A549 (cell line): Measurements from ENCODE around the gene CAPN13. TPM values are rescaled to one million over a fixed set of nuclear protein-coding genes. Genes with fewer than 3 reads are reported as not detected.

ENCODE experiments used
- ATAC-seq, 2 experiments: fragments of 200-7000 bp in 1 of 2; fragments of >200 bp in 1 of 2; cut with Nextera tagmentation in 1 of 2; cut with Tn5 transposase in 1 of 2; 3 replicates each; pipeline versions ENCODE4 v1.8.0 to v1.9.1; 2018 to 2020; ENCODE audit warnings: mild to moderate bottlenecking in 1 of 2, moderate library complexity in 1 of 2
- CTCF ChIA-PET: fragments of 300-600 bp; sonication (Branson Sonifier 250); formaldehyde crosslinking; extraction: SDS; loops from one replicate; lab custom pipeline; 2021; ENCODE audit warnings: antibody characterized with exemption, inconsistent platforms; lab: Yijun Ruan, JAX
- POLR2A ChIA-PET: fragments of 350-600 bp; formaldehyde crosslinking; extraction: SDS; loops from one replicate; lab custom pipeline; 2021; ENCODE audit warnings: antibody characterized with exemption, inconsistent platforms; lab: Yijun Ruan, JAX
- DNase-seq, 2 experiments: peaks; one replicate each; pipeline versions ENCODE4 v3.0.0 to v3.0.0-alpha.2; 2011 to 2016; ENCODE audit warnings: low read depth in 1 of 2, low spot score in 1 of 2
- FAIRE-seq: peaks from 2 replicates; lab custom pipeline; 2011; peaks lifted over from hg19 to GRCh38; lab: Jason Lieb, UNC
- H3K27ac ChIP-seq, 2 experiments: fragments of >200 bp; sonication (Bioruptor Twin); formaldehyde crosslinking; 3 replicates each; pipeline ENCODE4 v1.5.1; 2016 to 2017
- H3K4me1 ChIP-seq: fragments of >200 bp; sonication (Bioruptor Twin); formaldehyde crosslinking; 3 replicates; pipeline ENCODE4 v1.6.1; 2016
- H3K4me2 ChIP-seq: fragments of >200 bp; sonication (Bioruptor Twin); formaldehyde crosslinking; 3 replicates; pipeline ENCODE4 v1.6.1; 2016
- H3K4me3 ChIP-seq: fragments of >200 bp; sonication (Bioruptor Twin); formaldehyde crosslinking; 3 replicates; pipeline ENCODE4 v1.5.1; 2016
- H3K9me3 ChIP-seq: fragments of >200 bp; sonication (Bioruptor Twin); formaldehyde crosslinking; 3 replicates; pipeline ENCODE4 v1.6.1; 2016
- BHLHE40 ChIP-seq: IDR thresholded peaks from 2 replicates; pipeline ENCODE4 v1.6.1; 2012; ENCODE audit warnings: low read depth, low read length, inconsistent platforms
- CBX2 ChIP-seq: fragments of 200-600 bp; sonication (generic); IDR thresholded peaks from 2 replicates; pipeline ENCODE4 v1.6.1; 2016; ENCODE audit warnings: low read depth, mild to moderate bottlenecking, borderline replicate concordance
- CHD2 ChIP-seq: fragments of 150-350 bp; IDR thresholded peaks from 2 replicates; pipeline ENCODE4 v1.6.1; 2014; ENCODE audit warnings: low read length; ENCODE audit not compliant: partially characterized antibody
- CHD4 ChIP-seq: fragments of 200-600 bp; sonication (generic); IDR thresholded peaks from 2 replicates; pipeline ENCODE4 v1.6.1; 2016; ENCODE audit warnings: antibody characterized with exemption, mild to moderate bottlenecking, borderline replicate concordance
- EHMT2 ChIP-seq: fragments of 200-600 bp; sonication (generic); IDR thresholded peaks from 2 replicates; pipeline ENCODE4 v1.6.1; 2016; ENCODE audit warnings: antibody characterized with exemption, low read depth, mild to moderate bottlenecking, moderate library complexity
- ESRRA ChIP-seq: fragments of 150-350 bp; IDR thresholded peaks from 2 replicates; pipeline ENCODE4 v1.6.1; 2014; ENCODE audit warnings: mild to moderate bottlenecking, low read length, borderline replicate concordance
- FOSL2 ChIP-seq, 2 experiments: fragments of 450-650 bp in 1 of 2; fragments of >200 bp in 1 of 2; sonication (Bioruptor Twin) in 1 of 2; formaldehyde crosslinking; IDR thresholded peaks; 2 replicates each; pipeline versions ENCODE4 v1.5.0 to v1.6.1; 2016 to 2020; ENCODE audit warnings: mild to moderate bottlenecking in 1 of 2, moderate library complexity in 1 of 2
- GATA3 ChIP-seq: IDR thresholded peaks from 2 replicates; pipeline ENCODE4 v1.6.1; 2012; ENCODE audit warnings: borderline replicate concordance
- HOXB5 ChIP-seq: fragments of 250-450 bp; sonication (Bioruptor Pico); IDR thresholded peaks from 2 replicates; pipeline ENCODE4 v1.5.0; 2020; ENCODE audit warnings: mild to moderate bottlenecking, moderate library complexity
- JUN ChIP-seq, 2 experiments: fragments of >200 bp; sonication (Bioruptor Twin); formaldehyde crosslinking; IDR thresholded peaks; 2 replicates in 1 of 2; 3 replicates in 1 of 2; pipeline ENCODE4 v1.6.1; 2016 to 2017
- KDM1A ChIP-seq: fragments of 200-600 bp; sonication (generic); IDR thresholded peaks from 2 replicates; pipeline ENCODE4 v1.6.1; 2016; ENCODE audit warnings: low read depth, mild to moderate bottlenecking
- NFE2L2 ChIP-seq: fragments of 150-350 bp; conservative IDR thresholded peaks from 2 replicates; pipeline ENCODE4 v1.6.1; 2014; ENCODE audit warnings: low read length
- NPAS2 ChIP-seq: fragments of 250-450 bp; sonication (Bioruptor Pico); IDR thresholded peaks from 2 replicates; pipeline ENCODE4 v1.8.0; 2022; ENCODE audit warnings: mild to moderate bottlenecking, moderate library complexity, borderline replicate concordance
- NR3C1 ChIP-seq: fragments of >200 bp; sonication (Bioruptor Twin); formaldehyde crosslinking; IDR thresholded peaks from 3 replicates; pipeline ENCODE4 v1.6.1; 2017
- POLR2AphosphoS2 ChIP-seq: conservative IDR thresholded peaks from 2 replicates; pipeline ENCODE4 v1.6.1; 2012; ENCODE audit warnings: low read length, improper control_type of control experiment, inconsistent platforms
- RCOR1 ChIP-seq: fragments of 150-350 bp; IDR thresholded peaks from 2 replicates; pipeline ENCODE4 v1.6.1; 2014; ENCODE audit warnings: antibody characterized with exemption, low read length, low read depth
- TFCP2L1 ChIP-seq: fragments of 250-450 bp; sonication (Bioruptor Pico); IDR thresholded peaks from 2 replicates; pipeline ENCODE4 v1.5.0; 2021; ENCODE audit warnings: mild to moderate bottlenecking
- ZC3H11A ChIP-seq: fragments of 450-650 bp; IDR thresholded peaks from 2 replicates; pipeline ENCODE4 v1.6.1; 2014; ENCODE audit warnings: antibody characterized with exemption, mild to moderate bottlenecking
- ZSCAN20 ChIP-seq: fragments of 250-450 bp; sonication (Bioruptor Pico); IDR thresholded peaks from 2 replicates; pipeline ENCODE4 v1.8.0; 2022; ENCODE audit warnings: mild to moderate bottlenecking, moderate library complexity
- WGBS: methylation state at CpG from one replicate; pipeline ENCODE4 v1.1.6; 2017; ENCODE audit errors: missing lambda C conversion rate; 5-methylcytosine and 5-hydroxymethylcytosine counted together
- polyA plus RNA-seq, 4 experiments: library from polyadenylated mRNA; depleted of rRNA in 3 of 4; stranded (reverse); fragments of >200 nt; fragmentation: RNase III in 1 of 4; extraction: RNeasy Plus Mini Kit Qiagen cat#74134 plus additional on column Dnase treatment in 1 of 4; gene quantifications; 2 replicates in 3 of 4; 3 replicates in 1 of 4; pipeline ENCODE4 v1.2.3, GENCODE V29; 2011 to 2017
- TF ChIP-seq, protein P1 (sequence below): fragments of 250-450 bp; sonication (Bioruptor Pico); IDR thresholded peaks from 2 replicates; pipeline ENCODE4 v1.5.0; 2021; ENCODE audit warnings: mild to moderate bottlenecking, moderate library complexity, borderline replicate concordance
- TF ChIP-seq, protein P2 (sequence below): fragments of 150-350 bp; IDR thresholded peaks from 2 replicates; pipeline ENCODE4 v1.6.1; 2014; ENCODE audit warnings: low read depth, mild to moderate bottlenecking, low read length
- TF ChIP-seq, protein P3 (sequence below): fragments of >200 bp; sonication (Bioruptor Twin); formaldehyde crosslinking; IDR thresholded peaks from 2 replicates; pipeline ENCODE4 v1.6.1; 2016
- TF ChIP-seq, protein P4 (sequence below): fragments of >200 bp; sonication (Bioruptor Twin); formaldehyde crosslinking; IDR thresholded peaks from 3 replicates; pipeline ENCODE4 v1.5.1; 2016
- TF ChIP-seq, protein P5 (sequence below): fragments of 200-600 bp; sonication (generic); IDR thresholded peaks from 2 replicates; pipeline ENCODE4 v1.6.1; 2016; ENCODE audit warnings: antibody characterized with exemption, mild to moderate bottlenecking, moderate library complexity
- TF ChIP-seq, protein P6 (sequence below): fragments of 450-650 bp; IDR thresholded peaks from 2 replicates; pipeline ENCODE4 v1.6.1; 2014; ENCODE audit warnings: antibody characterized with exemption

The CAPN13 gene
- polyA plus RNA-seq, 2 of the 4 experiments (the other 2 are of a cell fraction), result 0.08 to 0.18 TPM

DNA sequence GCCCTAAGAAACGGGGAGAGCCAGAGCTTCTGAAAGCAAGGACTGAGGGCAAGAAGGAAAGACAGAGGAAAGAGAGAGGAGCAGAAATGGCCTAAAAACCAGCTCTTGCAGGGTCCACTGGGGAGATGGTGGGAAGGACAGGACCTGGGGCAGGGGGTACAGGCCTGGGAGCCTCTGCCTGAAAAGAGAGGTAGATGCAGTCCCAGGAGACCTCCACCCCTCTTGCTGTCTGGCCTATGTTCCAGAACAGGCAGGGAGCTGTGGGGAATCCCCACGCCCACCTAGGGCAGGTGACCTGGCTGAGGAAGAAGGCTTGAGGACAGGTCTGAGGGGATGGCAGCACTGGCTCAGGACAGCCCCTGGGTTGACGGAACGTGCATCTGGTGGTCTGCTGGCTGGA, 4.6 kb downstream of the CAPN13 start:
- POLR2A ChIA-PET, result no interaction called here
- ATAC-seq, result no peak
- no peaks in the 10 kb centered on the region for H3K9me3 ChIP-seq
- no peak overlapping the region for H3K27ac ChIP-seq
- CTCF ChIA-PET, result interaction anchor here (0.7 to 1.4 kb wide), 4 partner anchors 9 to 367 kb away, joined by 3 read pairs; no protein-coding TSS in a partner anchor
- no peak overlapping the region for H3K4me2 ChIP-seq
- DNase-seq, result no peak
- H3K4me3 ChIP-seq, result no peak overlapping the region
- no peak for FAIRE-seq
- no peaks in the 10 kb centered on the region for H3K4me1 ChIP-seq
- WGBS, result 32% methylated on average over 4 of the region's 4 CpGs
- TF ChIP-seq POLR2AphosphoS2 (no peak), NR3C1 (no peak), NPAS2 (CRISPR knock-in tag) (no peak), FOSL2 (IDR thresholded peaks at IDR 0.05) (no peak), FOSL2 (CRISPR knock-in tag; IDR thresholded peaks at IDR 0.05) (no peak), RCOR1 (no peak), JUN (IDR thresholded peaks at IDR 0.05) (no peak), TFCP2L1 (CRISPR knock-in tag) (no peak), ESRRA (no peak), GATA3 (no peak), EHMT2 (no peak)
- TF ChIP-seq, protein P1, sequence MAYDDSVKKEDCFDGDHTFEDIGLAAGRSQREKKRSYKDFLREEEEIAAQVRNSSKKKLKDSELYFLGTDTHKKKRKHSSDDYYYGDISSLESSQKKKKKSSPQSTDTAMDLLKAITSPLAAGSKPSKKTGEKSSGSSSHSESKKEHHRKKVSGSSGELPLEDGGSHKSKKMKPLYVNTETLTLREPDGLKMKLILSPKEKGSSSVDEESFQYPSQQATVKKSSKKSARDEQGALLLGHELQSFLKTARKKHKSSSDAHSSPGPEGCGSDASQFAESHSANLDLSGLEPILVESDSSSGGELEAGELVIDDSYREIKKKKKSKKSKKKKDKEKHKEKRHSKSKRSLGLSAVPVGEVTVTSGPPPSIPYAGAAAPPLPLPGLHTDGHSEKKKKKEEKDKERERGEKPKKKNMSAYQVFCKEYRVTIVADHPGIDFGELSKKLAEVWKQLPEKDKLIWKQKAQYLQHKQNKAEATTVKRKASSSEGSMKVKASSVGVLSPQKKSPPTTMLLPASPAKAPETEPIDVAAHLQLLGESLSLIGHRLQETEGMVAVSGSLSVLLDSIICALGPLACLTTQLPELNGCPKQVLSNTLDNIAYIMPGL (CRISPR knock-in tag), result no peak
- TF ChIP-seq, all 56 proteins: peak for 0

DNA sequence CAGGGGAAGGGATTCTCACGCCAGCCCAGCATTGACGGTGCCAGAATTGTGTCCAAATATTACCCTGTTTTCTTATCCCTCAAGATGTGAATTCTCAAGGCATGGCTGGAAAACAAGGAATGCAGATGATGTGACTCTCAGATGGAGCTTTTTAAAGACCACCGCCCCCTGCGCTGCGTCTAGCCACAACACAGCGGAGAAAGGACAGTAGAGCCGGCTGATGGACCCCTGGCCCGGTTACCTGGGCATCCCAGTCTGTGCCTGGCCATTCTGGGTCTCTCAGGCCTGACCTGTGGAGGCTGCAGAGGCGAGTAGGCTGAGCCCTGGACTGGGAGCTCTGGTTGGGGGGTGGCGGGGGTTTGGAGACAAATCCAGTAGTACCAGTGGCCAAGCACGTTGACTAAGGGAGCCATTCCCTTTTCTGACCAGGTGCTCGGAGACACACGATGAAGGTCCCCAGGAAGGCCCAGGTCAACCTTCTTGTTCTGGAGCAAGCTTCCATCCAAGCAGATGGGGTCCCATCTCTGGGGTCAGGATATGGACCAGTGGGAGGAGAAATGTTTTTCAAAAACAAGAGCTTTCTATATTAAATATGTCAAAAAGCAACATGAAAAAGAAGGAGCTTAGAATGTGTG, 5.3 kb downstream of the CAPN13 start:
- no peak overlapping the region for H3K4me3 ChIP-seq
- TF ChIP-seq JUN (IDR thresholded peaks at IDR 0.05), result no peak
- TF ChIP-seq KDM1A, result no peak
- no peak for TF ChIP-seq BHLHE40
- TF ChIP-seq CHD2, result no peak
- TF ChIP-seq ZSCAN20 (CRISPR knock-in tag), result no peak
- TF ChIP-seq, protein P2, sequence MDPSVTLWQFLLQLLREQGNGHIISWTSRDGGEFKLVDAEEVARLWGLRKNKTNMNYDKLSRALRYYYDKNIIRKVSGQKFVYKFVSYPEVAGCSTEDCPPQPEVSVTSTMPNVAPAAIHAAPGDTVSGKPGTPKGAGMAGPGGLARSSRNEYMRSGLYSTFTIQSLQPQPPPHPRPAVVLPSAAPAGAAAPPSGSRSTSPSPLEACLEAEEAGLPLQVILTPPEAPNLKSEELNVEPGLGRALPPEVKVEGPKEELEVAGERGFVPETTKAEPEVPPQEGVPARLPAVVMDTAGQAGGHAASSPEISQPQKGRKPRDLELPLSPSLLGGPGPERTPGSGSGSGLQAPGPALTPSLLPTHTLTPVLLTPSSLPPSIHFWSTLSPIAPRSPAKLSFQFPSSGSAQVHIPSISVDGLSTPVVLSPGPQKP, result no peak
- TF ChIP-seq CBX2, result no peak
- TF ChIP-seq HOXB5 (CRISPR knock-in tag), result no peak
- no peak for TF ChIP-seq NFE2L2
- no peak for TF ChIP-seq CHD4
- no peak for TF ChIP-seq ZC3H11A
- TF ChIP-seq, protein P3, sequence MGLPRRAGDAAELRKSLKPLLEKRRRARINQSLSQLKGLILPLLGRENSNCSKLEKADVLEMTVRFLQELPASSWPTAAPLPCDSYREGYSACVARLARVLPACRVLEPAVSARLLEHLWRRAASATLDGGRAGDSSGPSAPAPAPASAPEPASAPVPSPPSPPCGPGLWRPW, result no peak
- TF ChIP-seq, protein P4, sequence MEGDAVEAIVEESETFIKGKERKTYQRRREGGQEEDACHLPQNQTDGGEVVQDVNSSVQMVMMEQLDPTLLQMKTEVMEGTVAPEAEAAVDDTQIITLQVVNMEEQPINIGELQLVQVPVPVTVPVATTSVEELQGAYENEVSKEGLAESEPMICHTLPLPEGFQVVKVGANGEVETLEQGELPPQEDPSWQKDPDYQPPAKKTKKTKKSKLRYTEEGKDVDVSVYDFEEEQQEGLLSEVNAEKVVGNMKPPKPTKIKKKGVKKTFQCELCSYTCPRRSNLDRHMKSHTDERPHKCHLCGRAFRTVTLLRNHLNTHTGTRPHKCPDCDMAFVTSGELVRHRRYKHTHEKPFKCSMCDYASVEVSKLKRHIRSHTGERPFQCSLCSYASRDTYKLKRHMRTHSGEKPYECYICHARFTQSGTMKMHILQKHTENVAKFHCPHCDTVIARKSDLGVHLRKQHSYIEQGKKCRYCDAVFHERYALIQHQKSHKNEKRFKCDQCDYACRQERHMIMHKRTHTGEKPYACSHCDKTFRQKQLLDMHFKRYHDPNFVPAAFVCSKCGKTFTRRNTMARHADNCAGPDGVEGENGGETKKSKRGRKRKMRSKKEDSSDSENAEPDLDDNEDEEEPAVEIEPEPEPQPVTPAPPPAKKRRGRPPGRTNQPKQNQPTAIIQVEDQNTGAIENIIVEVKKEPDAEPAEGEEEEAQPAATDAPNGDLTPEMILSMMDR, result no peak
- TF ChIP-seq, protein P5, sequence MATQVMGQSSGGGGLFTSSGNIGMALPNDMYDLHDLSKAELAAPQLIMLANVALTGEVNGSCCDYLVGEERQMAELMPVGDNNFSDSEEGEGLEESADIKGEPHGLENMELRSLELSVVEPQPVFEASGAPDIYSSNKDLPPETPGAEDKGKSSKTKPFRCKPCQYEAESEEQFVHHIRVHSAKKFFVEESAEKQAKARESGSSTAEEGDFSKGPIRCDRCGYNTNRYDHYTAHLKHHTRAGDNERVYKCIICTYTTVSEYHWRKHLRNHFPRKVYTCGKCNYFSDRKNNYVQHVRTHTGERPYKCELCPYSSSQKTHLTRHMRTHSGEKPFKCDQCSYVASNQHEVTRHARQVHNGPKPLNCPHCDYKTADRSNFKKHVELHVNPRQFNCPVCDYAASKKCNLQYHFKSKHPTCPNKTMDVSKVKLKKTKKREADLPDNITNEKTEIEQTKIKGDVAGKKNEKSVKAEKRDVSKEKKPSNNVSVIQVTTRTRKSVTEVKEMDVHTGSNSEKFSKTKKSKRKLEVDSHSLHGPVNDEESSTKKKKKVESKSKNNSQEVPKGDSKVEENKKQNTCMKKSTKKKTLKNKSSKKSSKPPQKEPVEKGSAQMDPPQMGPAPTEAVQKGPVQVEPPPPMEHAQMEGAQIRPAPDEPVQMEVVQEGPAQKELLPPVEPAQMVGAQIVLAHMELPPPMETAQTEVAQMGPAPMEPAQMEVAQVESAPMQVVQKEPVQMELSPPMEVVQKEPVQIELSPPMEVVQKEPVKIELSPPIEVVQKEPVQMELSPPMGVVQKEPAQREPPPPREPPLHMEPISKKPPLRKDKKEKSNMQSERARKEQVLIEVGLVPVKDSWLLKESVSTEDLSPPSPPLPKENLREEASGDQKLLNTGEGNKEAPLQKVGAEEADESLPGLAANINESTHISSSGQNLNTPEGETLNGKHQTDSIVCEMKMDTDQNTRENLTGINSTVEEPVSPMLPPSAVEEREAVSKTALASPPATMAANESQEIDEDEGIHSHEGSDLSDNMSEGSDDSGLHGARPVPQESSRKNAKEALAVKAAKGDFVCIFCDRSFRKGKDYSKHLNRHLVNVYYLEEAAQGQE, result no peak
- no peak for TF ChIP-seq GATA3
- TF ChIP-seq, protein P6, sequence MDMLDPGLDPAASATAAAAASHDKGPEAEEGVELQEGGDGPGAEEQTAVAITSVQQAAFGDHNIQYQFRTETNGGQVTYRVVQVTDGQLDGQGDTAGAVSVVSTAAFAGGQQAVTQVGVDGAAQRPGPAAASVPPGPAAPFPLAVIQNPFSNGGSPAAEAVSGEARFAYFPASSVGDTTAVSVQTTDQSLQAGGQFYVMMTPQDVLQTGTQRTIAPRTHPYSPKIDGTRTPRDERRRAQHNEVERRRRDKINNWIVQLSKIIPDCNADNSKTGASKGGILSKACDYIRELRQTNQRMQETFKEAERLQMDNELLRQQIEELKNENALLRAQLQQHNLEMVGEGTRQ, result no peak
- ChIA-PET CTCF (interaction anchor here (0.7 to 1.4 kb wide), 4 partner anchors 10 to 368 kb away, joined by 3 read pairs; no protein-coding TSS in a partner anchor), POLR2A (no interaction called here)
- H3K4me1 ChIP-seq, result no peaks in the 10 kb centered on the region
- no peak overlapping the region for H3K27ac ChIP-seq
- H3K4me2 ChIP-seq, result no peak overlapping the region
- no peaks in the 10 kb centered on the region for H3K9me3 ChIP-seq
- ATAC-seq (no peak), DNase-seq (no peak), FAIRE-seq (no peak)
- 67% methylated on average over 11 of the region's 13 CpGs for WGBS
